Activated CD8-positive, alpha-beta memory T cell treated with anti-CD3 and anti-CD28 coated beads, Interleukin-2, amount 50 U/mL, for 1 hour (primary cell): ENCODE results near the gene LIF.
"Not testable (repeated sequence)": the region's sequence is repeated elsewhere in the genome, so short reads cannot be mapped to it uniquely, and the experiment has no call there.

Experiments
- DNase-seq: peaks from one replicate; pipeline ENCODE4 v3.0.0-alpha.2; 2020; ENCODE audit errors: extremely low read depth

LIF gene

DNA sequence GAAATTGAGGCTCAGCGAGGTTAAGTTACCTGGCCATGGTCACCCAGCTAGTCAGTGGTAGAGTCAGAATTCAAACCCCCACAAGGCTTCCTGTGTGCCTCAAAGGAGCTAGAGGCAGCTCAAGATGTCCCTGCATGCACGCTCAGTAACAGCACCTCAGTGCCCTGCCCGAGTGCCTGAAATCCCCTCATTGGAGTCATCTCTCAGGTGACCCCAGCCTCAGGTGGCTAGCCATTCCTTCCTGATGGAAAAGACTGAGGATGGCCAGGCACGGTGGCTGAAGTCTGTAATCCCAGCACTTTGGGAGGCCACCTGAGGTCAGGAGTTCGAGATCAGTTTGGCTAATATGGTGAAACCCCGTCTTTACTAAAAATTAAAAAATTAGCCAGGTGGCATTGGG, 36.9 kb downstream of the LIF start:
- no peak for DNase-seq

DNA sequence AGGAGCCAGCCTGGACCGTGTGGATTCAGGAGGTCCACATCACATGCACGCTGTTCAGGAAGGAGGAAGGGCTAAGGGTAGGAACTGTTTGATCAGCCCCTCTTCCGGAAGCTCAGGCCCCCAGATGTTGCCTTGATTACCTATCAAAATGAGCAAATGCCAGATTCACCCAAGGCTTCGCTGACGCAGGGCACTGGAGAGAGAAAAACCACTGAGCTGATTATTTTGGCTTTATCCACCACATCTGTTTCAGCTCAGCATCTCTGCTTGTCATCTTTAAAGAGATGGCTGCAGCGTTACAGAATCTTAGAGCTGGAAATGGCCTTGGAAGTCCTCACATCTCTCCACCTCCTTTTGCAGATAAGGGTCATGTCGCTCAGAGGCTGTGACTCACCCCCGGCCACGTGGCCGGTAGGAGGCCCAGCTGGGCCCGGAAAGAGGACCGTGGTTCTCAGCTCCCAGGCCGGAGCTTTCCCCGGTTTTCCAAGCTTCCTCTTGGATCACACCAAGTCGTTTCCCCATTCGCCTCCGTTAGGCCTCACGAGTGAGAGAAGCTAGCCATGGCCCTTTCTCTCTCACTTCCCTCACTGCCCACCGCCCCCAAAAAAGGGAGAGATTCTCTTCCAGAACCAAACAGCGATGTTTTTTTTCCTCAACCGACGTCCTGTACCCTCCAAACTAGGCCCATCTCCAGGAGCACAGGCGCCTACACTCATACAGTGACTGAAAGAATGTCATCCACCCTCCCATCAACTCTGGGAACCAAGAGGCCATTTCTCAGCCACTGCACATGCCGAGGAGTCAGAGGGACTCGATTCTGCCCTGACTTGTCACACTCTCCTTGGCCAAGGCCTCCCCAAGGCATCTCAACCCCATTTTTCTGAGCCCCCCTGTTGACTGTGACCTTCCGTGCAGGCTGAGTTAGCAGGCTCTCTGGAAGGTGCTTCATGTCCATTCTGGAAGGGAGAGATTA, 37.6 kb downstream of the LIF start:
- no peak for DNase-seq

DNA sequence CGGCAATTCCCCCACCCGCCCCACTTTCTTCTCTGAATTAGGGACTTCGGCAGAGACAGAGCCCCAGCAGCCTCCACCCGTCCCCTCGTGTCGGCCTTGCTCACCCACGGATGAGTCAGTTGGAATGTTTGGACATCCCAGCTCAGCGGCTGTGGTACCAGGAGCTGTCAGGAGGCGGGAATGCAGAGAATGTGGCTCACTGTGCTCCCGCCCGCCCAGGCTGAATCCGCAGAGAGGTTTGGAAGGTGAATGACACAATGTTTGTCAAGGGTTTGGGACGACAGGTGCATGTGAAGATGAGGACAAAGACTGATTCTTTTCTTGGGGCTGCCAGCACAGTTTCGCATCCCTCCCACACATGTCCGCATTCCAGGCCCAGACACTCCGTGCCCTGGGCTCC, 39.6 kb downstream of the LIF start:
- no peak for DNase-seq

DNA sequence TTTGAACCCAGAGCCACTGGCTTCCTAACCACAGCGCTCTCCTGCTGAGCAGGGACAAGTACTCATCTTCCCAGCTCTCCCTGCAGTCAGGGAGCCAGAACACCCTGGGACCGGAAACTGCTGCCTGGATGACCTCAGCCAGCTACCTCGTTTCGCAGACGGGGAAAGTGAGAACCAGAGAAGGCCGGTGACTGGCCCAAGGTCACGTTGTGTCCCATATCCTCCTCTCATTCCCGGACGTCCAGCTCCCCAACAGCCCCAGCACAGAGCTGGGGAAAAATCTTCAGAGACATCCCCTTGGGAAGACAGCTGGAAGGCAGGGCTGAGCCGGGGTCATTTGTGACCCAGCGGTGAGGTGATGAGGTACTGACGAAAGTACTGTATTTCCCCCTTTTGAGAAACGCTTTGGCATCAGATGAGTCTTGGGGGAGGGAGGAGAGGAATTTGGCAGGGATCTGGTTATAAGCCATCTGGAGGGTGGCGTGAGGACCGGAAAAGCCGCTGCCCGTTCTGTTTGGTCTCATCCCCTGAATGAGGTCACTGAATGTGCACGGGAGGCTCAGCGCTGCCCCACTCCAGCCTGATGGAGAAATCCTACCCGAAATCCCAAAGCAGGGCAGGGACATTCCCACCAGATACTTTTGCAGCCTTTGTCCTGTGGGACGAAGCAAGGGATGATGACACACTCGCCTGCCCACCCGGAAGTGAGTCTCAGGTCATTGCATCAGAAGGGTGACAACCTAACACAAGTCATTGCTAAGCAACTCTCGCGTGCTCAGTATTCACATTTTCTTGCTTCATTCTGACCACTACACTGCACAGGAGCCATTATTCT, 41.1 kb downstream of the LIF start:
- DNase-seq = no peak

DNA sequence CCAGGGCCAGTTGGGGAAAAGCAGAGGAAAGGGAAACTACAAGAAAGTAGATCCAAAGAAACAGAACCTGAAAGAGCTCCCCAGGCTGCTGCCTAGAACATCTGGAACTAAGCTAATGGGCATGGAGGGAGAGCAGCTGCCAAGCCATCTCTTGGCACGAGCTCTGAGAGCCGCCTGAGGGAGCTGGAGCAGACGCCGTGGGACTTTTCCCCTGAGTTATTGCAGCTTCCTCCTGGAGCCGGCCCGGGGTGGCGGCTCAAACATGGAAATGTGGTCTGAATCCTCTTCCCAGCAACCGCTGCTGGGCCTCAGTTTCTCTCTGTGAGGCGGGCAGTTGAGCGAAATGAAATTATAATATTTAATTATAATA, 41.8 kb downstream of the LIF start:
- no peak for DNase-seq

DNA sequence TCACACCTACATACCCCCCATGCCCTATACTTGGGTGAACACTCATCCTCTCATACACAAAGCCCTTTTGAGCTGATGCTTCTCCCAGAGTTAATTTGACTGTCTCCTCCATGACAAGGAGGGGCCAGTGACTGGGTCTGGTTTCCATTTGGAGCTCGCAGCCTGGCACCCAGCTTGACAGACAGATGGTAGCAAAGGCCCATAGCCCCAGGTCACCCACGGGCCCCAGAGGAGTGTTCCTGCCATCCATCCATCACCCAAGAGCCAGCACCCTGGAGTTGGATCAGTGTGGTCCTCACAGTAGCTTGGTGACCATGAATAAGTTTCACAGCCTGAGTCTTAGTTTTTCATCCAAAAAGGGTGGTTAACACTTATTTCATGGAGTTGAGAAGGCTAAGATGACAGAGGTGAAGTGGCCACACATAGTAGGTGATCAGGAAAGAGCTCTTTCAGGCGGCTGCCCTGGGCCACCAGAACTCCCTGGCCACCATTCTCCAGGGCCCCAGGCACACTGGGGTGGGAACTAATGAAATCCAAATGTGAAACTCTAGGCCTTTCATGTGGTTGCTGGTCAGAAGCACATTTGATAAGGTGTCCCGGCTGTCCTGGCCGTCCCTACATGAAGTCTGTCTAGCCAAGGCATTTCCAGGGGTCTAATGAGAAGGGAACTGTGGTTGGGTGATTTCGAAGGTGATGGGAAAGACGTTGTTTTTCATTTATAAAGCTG, 42.4 kb downstream of the LIF start:
- DNase-seq = no peak

DNA sequence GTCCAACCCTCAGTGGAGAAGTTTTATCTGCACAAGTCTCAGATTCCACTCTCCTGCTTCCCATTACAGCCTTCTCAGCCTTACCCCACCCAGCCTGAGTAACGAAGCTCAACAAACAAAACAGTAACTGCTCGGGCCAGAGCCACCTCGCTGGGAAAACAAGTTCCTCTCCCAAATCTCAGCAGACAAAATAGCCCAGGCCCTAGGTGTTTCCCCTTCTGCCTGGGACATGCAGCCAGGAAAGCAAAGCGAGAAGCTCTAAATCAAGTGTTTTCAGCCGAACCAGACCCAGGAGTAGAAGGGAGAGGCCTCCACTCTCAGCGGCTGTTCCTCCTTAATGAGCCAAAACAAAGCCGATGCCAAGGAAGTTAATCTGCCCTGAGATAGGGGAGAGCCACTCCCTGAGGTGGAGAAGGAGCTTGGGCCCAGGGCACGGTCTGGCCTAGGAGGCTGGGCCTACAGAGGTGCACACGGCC, 44.0 kb downstream of the LIF start:
- no peak for DNase-seq

DNA sequence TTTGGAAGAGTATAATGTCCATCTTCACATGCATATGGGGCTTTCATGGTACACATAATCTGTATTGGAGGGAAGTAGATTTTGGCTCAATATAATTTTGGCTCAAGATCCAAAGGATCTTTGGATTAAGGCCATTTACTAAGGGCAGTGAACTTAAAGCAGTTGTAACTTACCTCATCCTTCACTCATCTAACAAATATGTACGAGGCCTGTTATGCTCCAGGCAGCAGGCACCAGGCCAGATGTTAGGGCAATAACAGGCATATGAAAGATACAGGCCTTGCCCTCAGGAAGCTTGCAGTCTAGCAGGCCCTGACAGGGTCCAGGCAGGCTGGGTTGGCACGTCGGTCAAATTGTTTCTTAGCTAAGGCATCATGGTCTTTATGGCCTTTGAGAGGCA, 44.6 kb downstream of the LIF start:
- DNase-seq = no peak

DNA sequence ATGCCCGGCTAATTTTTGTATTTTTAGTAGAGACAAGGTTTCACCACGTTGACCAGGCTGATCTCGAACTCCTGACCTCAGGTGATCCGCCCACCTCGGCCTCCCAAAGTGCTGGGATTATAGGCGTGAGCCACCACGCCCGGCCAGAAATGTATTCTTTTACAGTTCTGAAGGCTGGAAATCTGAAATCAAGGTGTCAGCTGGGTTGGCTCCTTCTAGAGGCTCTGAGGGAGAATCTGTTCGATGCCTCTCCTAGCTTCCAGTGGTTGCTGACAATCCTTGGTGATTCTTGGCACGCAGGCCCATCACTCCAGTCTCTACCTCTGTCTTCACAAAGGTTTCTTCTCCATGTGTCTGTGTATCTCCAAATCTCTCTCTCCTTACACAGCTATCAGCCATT, 45.7 kb downstream of the LIF start:
- DNase-seq = not testable (repeated sequence)

DNA sequence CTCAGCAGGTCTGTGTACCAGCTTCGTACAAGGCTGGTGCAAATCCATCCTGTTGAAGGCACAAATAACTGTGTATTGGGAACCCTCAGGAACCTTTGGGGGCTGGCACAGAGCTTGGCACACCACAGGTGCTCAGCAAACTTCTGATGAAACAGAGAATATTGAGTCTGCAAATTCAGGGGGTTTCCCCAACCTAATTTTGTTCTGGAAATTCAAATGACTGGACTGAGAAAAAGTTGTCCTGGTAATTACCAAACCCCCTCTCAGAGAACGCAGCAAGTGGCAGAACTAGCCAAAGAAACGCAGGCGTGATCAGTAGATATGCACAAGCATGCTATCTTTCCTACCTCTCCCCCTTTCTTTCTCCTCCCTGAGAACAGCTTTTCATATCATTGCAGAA, 47.6 kb downstream of the LIF start:
- no peak for DNase-seq

DNA sequence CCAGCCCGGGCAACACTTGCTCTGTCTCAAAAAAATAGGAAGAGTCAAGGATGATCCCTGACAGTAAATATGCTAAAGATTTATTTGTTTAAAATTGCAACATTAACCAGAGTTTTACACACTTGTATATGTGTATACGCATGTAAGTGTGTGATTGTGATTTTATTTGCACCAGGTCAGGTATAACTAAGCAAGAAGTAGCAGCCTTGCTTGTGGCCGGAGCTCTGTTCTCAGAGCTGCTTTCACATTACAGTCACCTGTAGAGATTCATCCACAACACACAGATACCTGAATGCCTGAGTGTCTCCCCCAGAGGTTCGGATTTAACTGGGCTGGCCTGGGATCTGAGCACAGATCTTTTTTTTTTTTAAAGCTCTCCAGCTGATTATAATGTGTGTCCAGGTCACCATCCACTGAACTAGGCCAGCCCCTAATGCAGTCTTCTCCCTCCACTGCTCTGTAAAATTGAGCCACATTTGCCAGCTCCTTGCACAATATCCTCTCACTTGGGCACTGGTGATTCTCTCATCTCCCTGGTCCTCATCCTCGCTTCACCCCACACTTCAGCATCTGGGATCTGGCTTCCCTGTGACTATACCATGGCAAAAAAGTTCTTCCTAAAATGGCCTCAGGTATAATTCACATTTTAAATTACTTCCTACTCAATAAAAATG, 48.3 kb downstream of the LIF start:
- DNase-seq = no peak

DNA sequence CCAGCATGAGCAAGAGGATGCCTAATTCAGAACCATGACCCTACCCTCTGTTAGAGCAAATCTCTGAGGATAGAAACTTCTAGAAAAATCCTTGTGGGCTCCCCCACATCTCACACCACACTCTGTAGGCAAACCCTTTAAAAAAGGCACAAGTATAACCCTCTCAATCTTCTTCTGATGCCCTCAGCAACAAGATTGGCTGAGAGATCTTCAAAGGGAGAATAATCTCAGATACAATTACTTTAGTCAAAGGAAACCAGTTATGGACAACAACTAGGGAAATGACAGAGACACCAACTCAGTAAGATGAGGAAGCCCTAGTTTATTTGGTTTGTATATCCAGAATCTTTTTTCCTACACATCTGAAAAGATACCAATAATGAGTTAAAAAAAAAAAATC, 49.2 kb downstream of the LIF start:
- DNase-seq = no peak

DNA sequence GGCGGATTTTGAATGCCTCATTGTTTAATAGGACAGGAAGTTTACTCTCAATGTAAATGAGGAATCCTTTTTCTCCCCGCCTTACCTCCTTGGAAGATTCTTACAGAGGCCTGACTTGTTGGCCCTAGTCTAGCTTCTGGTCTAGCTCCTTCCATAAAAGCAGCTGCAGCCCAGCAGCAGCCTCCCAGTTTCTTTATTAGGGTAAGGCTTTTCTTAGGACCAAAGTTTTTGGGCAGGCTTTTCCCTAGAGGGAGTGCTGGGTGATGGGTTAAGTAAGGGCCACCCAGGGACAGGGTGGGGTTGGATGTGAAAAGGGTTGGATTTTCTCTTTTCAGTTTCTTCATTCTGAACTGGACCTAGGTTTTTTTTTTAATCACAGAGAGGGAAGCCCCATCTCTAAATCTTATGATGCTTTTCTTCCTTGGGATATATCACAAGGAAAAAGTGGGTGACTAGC, 49.7 kb downstream of the LIF start:
- DNase-seq = no peak

DNA sequence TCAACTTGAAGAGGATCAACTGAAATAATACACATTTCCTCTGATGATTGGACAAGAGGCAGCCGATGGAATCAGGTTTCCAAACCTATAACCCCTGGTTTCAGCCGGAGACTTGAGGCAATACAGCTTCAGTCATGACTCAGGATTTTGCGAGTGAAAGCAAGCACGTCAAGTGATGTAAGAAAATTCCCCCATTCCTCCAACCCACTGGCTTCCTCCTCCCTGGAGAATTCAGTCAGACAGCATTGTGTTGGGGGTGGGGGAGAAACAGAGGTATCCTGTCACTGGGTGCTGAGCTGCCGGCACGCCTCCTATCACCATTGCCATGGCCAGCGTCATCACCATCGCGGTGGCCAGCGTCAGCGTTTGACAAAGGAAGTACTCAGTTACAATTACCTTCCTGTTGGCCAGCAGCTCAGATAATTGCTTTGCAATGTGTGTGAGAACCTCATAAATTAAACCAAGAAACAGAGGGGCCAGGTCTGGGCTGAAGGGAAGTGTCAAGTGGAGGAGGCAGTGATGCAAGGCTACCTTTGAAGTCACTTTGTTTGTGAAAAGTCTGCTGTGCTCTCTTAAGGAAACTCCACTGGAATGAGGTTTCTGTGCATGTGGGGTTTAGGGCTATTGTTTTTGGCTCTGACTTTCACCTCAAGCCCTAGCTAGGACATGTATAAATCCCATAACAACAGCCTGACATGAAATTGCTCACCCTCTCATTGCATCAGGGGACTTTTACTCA, 50.2 kb downstream of the LIF start:
- DNase-seq = peak; percentile 24

DNA sequence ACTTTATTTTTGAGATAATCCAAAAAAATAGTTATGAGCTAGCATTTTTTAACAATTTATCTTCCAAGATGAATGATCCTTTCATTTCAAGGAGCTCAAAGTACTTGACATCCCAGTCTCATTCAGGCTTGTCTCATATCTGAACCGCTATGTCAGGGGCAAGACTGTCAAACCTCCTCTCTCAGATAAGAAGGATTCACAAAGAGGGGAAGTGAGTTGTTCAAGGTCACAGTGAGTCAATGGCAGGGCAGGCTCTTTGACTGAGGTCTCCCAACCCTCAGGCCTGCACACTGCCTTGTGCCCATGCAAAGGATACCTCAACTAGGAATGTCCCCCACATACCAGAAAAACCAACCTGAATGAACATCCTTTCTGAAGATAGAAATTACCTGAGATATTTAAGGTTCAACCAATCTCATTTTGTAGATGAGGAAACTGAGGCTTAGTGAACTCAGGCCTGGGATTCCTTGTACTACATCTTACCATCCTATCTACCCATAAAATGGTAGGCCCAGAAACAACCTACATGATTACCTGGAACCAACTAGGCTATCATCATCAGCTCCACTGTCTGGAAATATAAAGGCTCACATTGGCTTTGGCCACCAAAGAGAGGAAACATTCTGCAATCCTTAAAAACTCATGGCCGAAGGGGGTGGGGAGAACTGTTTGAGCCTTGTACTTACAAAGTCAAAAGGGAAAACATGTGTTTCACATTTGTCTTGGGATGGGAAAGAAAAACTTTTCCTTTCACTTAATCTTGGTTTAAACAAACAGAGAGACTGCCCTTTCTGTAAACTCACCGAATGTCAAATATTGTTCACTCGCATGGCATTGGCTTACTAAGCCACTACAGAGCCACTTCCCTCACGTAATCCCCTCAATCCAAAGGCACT, 51.1 kb downstream of the LIF start:
- no peak for DNase-seq

DNA sequence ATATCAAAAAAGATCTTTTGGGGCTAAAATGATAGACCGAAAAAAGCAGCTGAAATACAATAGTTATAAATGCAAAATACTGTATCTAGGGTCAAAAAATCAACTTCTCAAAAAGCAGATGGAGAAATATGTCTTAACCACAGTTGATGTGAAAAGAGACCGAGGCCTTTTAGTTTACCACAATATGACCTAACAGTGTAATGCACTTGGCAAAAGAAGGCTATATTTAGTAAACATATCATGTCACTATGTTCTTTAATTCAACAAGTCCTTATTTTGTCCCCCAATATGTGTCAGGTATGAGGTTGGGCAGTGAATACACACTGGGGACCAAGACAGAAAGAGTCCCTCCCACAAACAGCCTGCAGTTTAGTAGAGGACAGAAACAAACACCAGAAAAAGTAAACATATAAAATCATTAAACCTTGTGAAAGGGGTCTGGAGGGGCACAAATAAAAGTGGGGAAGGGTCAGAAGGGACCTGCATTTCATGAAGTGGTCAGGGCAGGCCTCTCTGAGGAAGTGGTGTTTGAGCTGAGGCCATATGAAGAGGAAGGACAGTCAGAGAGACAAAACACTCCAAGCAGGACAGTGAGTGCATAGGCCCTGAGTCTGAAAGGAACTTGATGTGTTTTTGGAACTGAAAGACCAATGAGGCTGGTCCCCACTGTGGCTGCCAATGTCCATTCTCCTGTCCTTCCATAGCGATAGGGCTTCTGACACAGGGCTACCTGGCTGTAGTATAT, 53.4 kb downstream of the LIF start:
- no peak for DNase-seq

DNA sequence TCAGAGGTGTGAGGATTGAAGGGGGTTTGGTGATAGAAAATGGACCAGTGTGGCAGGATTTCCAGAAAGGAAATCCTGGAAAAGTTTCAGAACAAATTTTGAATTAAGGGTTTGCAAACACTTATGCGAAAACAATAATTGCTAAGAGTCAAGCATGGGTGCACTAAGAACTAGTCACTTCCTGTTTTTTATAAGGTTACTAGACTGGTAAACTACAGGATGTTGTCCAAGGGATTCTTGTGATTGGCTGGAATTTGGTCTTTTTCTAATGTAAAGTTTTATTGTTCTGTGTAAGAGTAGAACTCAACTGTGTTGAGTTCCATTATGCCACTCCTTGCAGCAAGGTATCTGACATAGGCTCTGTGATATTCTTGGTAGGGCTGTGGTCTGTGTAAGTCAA, 54.1 kb downstream of the LIF start:
- no peak for DNase-seq

DNA sequence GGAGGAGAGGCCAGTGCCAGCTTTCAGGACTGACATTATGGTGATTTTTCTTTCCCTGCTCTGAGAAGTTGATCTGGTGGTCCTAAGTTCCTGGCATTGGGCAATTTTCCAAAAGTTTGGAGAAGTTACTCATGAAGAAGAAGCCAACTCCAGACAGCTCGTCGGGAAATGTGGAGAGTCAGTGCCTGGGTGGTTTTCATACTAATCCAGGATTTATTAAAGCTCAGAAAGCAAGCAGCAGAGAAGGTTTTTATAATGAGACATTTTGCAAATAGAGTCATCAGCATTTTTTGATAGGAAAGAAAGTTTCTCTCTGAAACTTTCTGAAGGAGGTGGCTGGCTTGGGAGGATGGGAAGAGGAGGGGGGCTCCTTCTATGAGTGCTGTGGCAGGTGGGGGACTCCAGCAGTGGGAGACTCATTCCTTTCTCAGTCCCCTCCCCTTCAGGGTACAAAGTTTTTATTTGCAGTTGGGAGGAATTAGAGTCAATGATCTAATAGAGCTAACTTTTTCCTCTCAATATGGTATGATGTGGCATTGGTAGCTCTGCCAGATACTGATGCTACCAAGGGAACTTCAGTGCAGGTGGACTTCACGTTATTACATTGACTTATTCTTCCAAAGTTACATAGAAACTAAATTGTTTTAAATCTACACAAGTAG, 55.4 kb downstream of the LIF start:
- no peak for DNase-seq
